A673 (cell line): ENCODE data around the gene FXYD3. TPM values are rescaled to one million over a fixed set of nuclear protein-coding genes. Genes with fewer than 3 reads are reported as not detected.

ENCODE experiments used
- BruUV-seq: library from RNA; stranded (reverse); fragments of 400-500 nt; replicated peaks from 2 replicates; lab custom pipeline; 2021; lab: Mats Ljungman, UMichigan
- CTCF ChIA-PET: fragments of 300-600 bp; sonication (Branson Sonifier 250); formaldehyde crosslinking; loops from one replicate; lab custom pipeline; 2022; ENCODE audit warnings: antibody characterized with exemption; lab: Charles Lee
- POLR2A ChIA-PET: fragments of 300-600 bp; sonication (Branson Sonifier 250); formaldehyde crosslinking; loops from one replicate; lab custom pipeline; 2022; ENCODE audit warnings: antibody characterized with exemption; ENCODE audit not compliant: low non-redundant PET; lab: Charles Lee
- DNase-seq: peaks from one replicate; pipeline ENCODE4 v3.0.0-alpha.2; 2015; ENCODE audit warnings: low spot score
- H3K27ac ChIP-seq: fragments of 200-600 bp; sonication (generic); 2 replicates; pipeline ENCODE4 v1.5.1; 2016; ENCODE audit warnings: mixed run types, low read depth, mild to moderate bottlenecking, mixed read lengths, antibody characterized with exemption, low read length; ENCODE audit not compliant: poor library complexity, severe bottlenecking
- H3K27me3 ChIP-seq: fragments of 200-600 bp; sonication (generic); replicated peaks from 2 replicates; pipeline ENCODE4 v1.6.1; 2017; ENCODE audit warnings: mixed run types, low read depth, mild to moderate bottlenecking, mixed read lengths, antibody characterized with exemption, low read length; ENCODE audit not compliant: insufficient read depth, poor library complexity
- H3K36me3 ChIP-seq: fragments of 200-600 bp; sonication (generic); 2 replicates; pipeline ENCODE4 v1.6.1; 2016; ENCODE audit warnings: mixed run types, mild to moderate bottlenecking, mixed read lengths, antibody characterized with exemption, low read length; ENCODE audit not compliant: insufficient read depth, poor library complexity, severe bottlenecking
- H3K4me1 ChIP-seq: fragments of 200-600 bp; sonication (generic); 2 replicates; pipeline ENCODE4 v1.6.1; 2017; ENCODE audit warnings: mixed run types, mild to moderate bottlenecking, mixed read lengths, antibody characterized with exemption, low read length; ENCODE audit not compliant: insufficient read depth, poor library complexity, severe bottlenecking
- H3K4me3 ChIP-seq: fragments of 200-600 bp; sonication (generic); 2 replicates; pipeline ENCODE4 v1.5.1; 2016; ENCODE audit warnings: low read depth, mixed run types, mild to moderate bottlenecking, mixed read lengths, low read length; ENCODE audit not compliant: poor library complexity, severe bottlenecking
- H3K9me3 ChIP-seq: fragments of 200-600 bp; sonication (generic); 2 replicates; pipeline ENCODE4 v1.6.1; 2016; ENCODE audit warnings: mixed run types, low read depth, mild to moderate bottlenecking, mixed read lengths, antibody characterized with exemption, low read length; ENCODE audit not compliant: poor library complexity, severe bottlenecking
- CTCF ChIP-seq: fragments of 300-800, 200-600 bp; sonication (generic); conservative IDR thresholded peaks from 2 replicates; pipeline ENCODE4 v1.5.1; 2017; ENCODE audit warnings: low read depth, mild to moderate bottlenecking, antibody characterized with exemption, low read length, moderate library complexity, mixed read lengths
- EZH2 ChIP-seq: fragments of 200-600 bp; sonication (generic); IDR thresholded peaks from 2 replicates; pipeline ENCODE4 v1.6.1; 2017; ENCODE audit warnings: borderline replicate concordance, low read depth, mild to moderate bottlenecking, mixed read lengths, antibody characterized with exemption, low read length; ENCODE audit not compliant: poor library complexity, severe bottlenecking
- intact Hi-C: fragments of 100-400 bp; cut with micrococcal nuclease; formaldehyde crosslinking; loops from one replicate; pipeline ENCODE4 v1.10.0; 2022; ENCODE audit not compliant: unreplicated experiment
- total RNA-seq: library from RNA; stranded (reverse); gene quantifications from 2 replicates; pipeline ENCODE4 v1.2.3, GENCODE V29; 2021

Gene FXYD3
- total RNA-seq, 1 experiment from 2014 or later: not detected

- no peaks in the 10 kb centered on the region for H3K36me3 ChIP-seq
- no peak for DNase-seq
- TF ChIP-seq CTCF: no peak
- TF ChIP-seq EZH2: no peak
- ChIA-PET POLR2A (no interaction called here), CTCF (no interaction called here)
- intact Hi-C loops: no loop called here
- H3K4me3 ChIP-seq: no peak overlapping the region
- no peak overlapping the region for H3K27ac ChIP-seq
- H3K9me3 ChIP-seq: no peaks in the 10 kb centered on the region
- BruUV-seq: no TSS peak
- H3K27me3 ChIP-seq: no peaks in the 10 kb centered on the region
- peaks cover 11% of the 10 kb centered on the region for H3K4me1 ChIP-seq
Measured at GRCh38 chr19:35122687-35123551, 7.3 kb downstream of the FXYD3 start.

GRCh38 chr19:35123573-35123972 lies 8.0 kb downstream of the FXYD3 start:
- H3K27ac ChIP-seq: no peak overlapping the region
- intact Hi-C loops: no loop called here
- POLR2A ChIA-PET: no interaction called here
- no peak for TF ChIP-seq EZH2
- TF ChIP-seq CTCF: no peak
- no peak for DNase-seq
- no peak overlapping the region for H3K4me3 ChIP-seq
- H3K36me3 ChIP-seq: no peaks in the 10 kb centered on the region
- no TSS peak for BruUV-seq
- no peaks in the 10 kb centered on the region for H3K27me3 ChIP-seq
- CTCF ChIA-PET: interaction anchor here (1.4 kb wide), 1 partner anchor 9 kb away, joined by 3 read pairs; no protein-coding TSS in a partner anchor
- no peaks in the 10 kb centered on the region for H3K9me3 ChIP-seq
- peaks cover 11% of the 10 kb centered on the region for H3K4me1 ChIP-seq

- ChIA-PET CTCF (interaction anchor here (1.0 to 1.4 kb wide), 2 partner anchors 10 to 17 kb away, joined by 3 to 4 read pairs; no protein-coding TSS in a partner anchor), POLR2A (no interaction called here)
- H3K9me3 ChIP-seq: no peaks in the 10 kb centered on the region
- no peaks in the 10 kb centered on the region for H3K36me3 ChIP-seq
- BruUV-seq: no TSS peak
- TF ChIP-seq EZH2: no peak
- TF ChIP-seq CTCF: no peak
- no peaks in the 10 kb centered on the region for H3K27me3 ChIP-seq
- H3K4me3 ChIP-seq: peak overlapping the region; percentile 41
- peaks cover 11% of the 10 kb centered on the region for H3K4me1 ChIP-seq
- intact Hi-C loops: no loop called here
- peak overlapping the region; percentile 48 for H3K27ac ChIP-seq
- peak; percentile 94 for DNase-seq
Measured at GRCh38 chr19:35124098-35125060, 8.8 kb downstream of the FXYD3 start.
